Breast epithelium (tissue), 3 donors: ENCODE results near the gene ATP6V1C2.

Source experiments
- POLR2A ChIP-seq: fragments of 450-650 bp; IDR thresholded peaks from one replicate; pipeline ENCODE4 v1.6.1; 2016; ENCODE audit warnings: antibody characterized with exemption, mild to moderate bottlenecking, moderate library complexity
- TF ChIP-seq, protein P1 (sequence below), 3 donors: fragments of 450-650 bp; IDR thresholded peaks; one replicate each; pipeline ENCODE4 v1.5.1; 2016 to 2017; ENCODE audit warnings: antibody characterized with exemption in 3 of 3, mild to moderate bottlenecking in 3 of 3, moderate library complexity in 3 of 3

DNA sequence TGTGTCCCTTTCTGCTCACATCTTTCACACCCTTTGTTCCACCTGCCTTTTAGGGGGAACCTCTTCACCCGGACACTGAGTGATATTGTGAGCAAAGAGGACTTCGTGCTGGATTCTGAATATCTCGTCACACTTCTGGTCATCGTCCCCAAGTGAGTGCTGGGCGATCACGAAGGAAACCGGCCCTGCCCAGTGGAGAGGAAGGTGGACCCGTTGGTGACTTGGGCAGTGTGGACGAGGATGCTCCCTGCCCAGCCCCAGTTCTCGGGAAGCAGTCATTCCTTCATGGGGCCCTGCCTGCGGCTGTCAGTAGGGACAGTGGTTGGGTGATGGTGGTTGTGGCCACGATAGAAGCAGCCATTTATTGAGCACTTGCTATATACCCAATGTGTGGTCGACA is 50.4 kb downstream of the ATP6V1C2 start:
- no peak for TF ChIP-seq POLR2A
- TF ChIP-seq, protein P1, sequence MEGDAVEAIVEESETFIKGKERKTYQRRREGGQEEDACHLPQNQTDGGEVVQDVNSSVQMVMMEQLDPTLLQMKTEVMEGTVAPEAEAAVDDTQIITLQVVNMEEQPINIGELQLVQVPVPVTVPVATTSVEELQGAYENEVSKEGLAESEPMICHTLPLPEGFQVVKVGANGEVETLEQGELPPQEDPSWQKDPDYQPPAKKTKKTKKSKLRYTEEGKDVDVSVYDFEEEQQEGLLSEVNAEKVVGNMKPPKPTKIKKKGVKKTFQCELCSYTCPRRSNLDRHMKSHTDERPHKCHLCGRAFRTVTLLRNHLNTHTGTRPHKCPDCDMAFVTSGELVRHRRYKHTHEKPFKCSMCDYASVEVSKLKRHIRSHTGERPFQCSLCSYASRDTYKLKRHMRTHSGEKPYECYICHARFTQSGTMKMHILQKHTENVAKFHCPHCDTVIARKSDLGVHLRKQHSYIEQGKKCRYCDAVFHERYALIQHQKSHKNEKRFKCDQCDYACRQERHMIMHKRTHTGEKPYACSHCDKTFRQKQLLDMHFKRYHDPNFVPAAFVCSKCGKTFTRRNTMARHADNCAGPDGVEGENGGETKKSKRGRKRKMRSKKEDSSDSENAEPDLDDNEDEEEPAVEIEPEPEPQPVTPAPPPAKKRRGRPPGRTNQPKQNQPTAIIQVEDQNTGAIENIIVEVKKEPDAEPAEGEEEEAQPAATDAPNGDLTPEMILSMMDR (IDR thresholded peaks at IDR 0.05) = no peak
